Measurements from ENCODE around the gene NEURL2.

The NEURL2 gene

DNA sequence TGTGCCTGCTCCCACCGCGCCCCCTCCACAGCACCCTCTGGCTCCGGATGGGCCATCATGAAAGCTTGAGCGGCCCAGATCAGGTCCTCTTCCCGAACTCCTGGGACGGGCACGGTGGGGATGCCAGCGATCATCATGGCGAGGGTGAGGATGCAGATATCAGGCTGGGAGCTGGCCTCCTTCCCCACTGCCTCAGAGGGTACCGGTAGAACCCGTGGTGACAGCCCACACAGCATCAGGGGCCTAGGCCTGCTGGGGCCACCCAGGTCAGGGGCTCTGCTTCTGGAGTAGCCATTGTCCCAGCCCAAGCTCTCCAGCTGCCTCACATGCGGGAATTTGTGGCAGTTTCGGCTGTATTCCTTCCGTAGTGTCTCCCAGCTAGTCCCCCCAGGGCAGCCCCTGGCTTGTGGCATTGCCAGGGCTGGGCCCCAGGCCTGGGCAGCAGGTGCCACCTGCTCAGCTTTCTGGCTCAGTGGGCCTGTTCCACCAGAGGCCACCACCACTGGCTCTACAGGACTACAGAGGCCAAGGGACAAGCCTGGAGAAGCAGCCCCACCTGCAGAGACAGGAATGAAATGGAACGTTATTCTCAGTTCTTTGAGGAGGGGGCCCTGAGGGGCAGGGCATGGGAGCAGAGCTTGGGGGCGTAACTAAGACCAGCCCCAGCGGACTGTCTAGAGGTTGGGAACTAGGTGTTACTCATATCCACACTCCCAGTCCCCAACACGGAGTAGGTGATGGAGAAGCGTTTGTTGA is 4.2 kb downstream of the NEURL2 start:
- Histone ChIP-seq H3K36me3 (ENCODE audit: low read depth) (peaks cover 34% of the 10 kb centered on the region), H3K4me1 (ENCODE audit: insufficient read depth, poor library complexity, severe bottlenecking) (peaks cover 13% of the 10 kb centered on the region), H3K9me3 (ENCODE audit: severe bottlenecking) (no peaks in the 10 kb centered on the region), H3K27ac (ENCODE audit: poor library complexity, severe bottlenecking) (no peak overlapping the region), H3K4me3 (ENCODE audit: severe bottlenecking) (no peak overlapping the region), H3K27me3 (ENCODE audit: insufficient read depth, poor library complexity, severe bottlenecking) (no peaks in the 10 kb centered on the region)
- TF ChIP-seq, protein P1, sequence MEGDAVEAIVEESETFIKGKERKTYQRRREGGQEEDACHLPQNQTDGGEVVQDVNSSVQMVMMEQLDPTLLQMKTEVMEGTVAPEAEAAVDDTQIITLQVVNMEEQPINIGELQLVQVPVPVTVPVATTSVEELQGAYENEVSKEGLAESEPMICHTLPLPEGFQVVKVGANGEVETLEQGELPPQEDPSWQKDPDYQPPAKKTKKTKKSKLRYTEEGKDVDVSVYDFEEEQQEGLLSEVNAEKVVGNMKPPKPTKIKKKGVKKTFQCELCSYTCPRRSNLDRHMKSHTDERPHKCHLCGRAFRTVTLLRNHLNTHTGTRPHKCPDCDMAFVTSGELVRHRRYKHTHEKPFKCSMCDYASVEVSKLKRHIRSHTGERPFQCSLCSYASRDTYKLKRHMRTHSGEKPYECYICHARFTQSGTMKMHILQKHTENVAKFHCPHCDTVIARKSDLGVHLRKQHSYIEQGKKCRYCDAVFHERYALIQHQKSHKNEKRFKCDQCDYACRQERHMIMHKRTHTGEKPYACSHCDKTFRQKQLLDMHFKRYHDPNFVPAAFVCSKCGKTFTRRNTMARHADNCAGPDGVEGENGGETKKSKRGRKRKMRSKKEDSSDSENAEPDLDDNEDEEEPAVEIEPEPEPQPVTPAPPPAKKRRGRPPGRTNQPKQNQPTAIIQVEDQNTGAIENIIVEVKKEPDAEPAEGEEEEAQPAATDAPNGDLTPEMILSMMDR (IDR thresholded peaks at IDR 0.05; ENCODE audit: poor library complexity, severe bottlenecking): no peak
- no peak for ATAC-seq (ENCODE audit: low read depth)
- peak; percentile 84 for DNase-seq (ENCODE audit: low spot score)

DNA sequence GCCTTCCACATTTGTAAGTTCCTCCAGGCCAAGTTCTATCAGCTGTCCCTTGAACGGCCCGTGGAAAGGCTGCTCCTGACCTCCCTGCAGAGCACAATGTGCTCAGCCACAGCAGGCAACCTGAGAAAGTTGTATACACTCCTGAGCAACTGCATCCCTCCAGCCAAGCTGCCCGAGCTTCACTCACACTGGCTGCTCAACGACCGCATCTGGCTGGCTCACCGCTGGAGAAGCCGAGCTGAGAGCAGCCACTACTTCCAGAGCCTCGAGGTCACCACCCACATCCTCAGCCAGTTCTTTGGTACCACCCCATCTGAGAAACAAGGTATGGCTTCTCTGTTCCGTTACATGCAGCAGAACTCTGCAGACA is 7.9 kb downstream of the NEURL2 start:
- H3K4me1 ChIP-seq (ENCODE audit: insufficient read depth, poor library complexity, severe bottlenecking): peaks cover 16% of the 10 kb centered on the region
- ATAC-seq (ENCODE audit: low read depth): no peak
- peak overlapping the region; percentile 61 for H3K27ac ChIP-seq (ENCODE audit: poor library complexity, severe bottlenecking)
- H3K36me3 ChIP-seq (ENCODE audit: low read depth): peaks cover 34% of the 10 kb centered on the region
- peak; percentile 76 for DNase-seq (ENCODE audit: low spot score)
- H3K9me3 ChIP-seq (ENCODE audit: severe bottlenecking): no peaks in the 10 kb centered on the region
- TF ChIP-seq, protein P1 (IDR thresholded peaks at IDR 0.05; ENCODE audit: poor library complexity, severe bottlenecking): no peak
- no peaks in the 10 kb centered on the region for H3K27me3 ChIP-seq (ENCODE audit: insufficient read depth, poor library complexity, severe bottlenecking)
- H3K4me3 ChIP-seq (ENCODE audit: severe bottlenecking): no peak overlapping the region

GRCh38 chr20:45882469-45883099 is 8.4 kb downstream of the NEURL2 start:
- Histone ChIP-seq H3K4me3 (ENCODE audit: severe bottlenecking) (no peak overlapping the region), H3K36me3 (ENCODE audit: low read depth) (peaks cover 34% of the 10 kb centered on the region), H3K27me3 (ENCODE audit: insufficient read depth, poor library complexity, severe bottlenecking) (no peaks in the 10 kb centered on the region), H3K9me3 (ENCODE audit: severe bottlenecking) (no peaks in the 10 kb centered on the region), H3K27ac (ENCODE audit: poor library complexity, severe bottlenecking) (peak overlapping the region; percentile 61), H3K4me1 (ENCODE audit: insufficient read depth, poor library complexity, severe bottlenecking) (peaks cover 16% of the 10 kb centered on the region)
- DNase-seq (ENCODE audit: low spot score) (peak; percentile 69), ATAC-seq (ENCODE audit: low read depth) (no peak)
- TF ChIP-seq, protein P1 (IDR thresholded peaks at IDR 0.05; ENCODE audit: poor library complexity, severe bottlenecking): no peak

GRCh38 chr20:45880988-45881788 is 9.8 kb downstream of the NEURL2 start, which contains the start of gene ZSWIM1:
Gene ZSWIM1, plus strand, starts transcription at chr20:45881227. Its CDS starts 1,366 bp downstream, at chr20:45882593.
- Histone ChIP-seq H3K27ac (ENCODE audit: poor library complexity, severe bottlenecking) (peak within 1 kb of the TSS; percentile 13), H3K4me1 (ENCODE audit: insufficient read depth, poor library complexity, severe bottlenecking) (peaks cover 16% of the 10 kb centered on the region), H3K36me3 (ENCODE audit: low read depth) (peaks cover 34% of the 10 kb centered on the region), H3K9me3 (ENCODE audit: severe bottlenecking) (no peaks in the 10 kb centered on the region), H3K4me3 (ENCODE audit: severe bottlenecking) (peak within 1 kb of the TSS; percentile 48), H3K27me3 (ENCODE audit: insufficient read depth, poor library complexity, severe bottlenecking) (no peaks in the 10 kb centered on the region)
- peak; percentile 100 for DNase-seq (ENCODE audit: low spot score)
- peak; percentile 97 for ATAC-seq (ENCODE audit: low read depth)
- TF ChIP-seq, protein P1 (IDR thresholded peaks at IDR 0.05; ENCODE audit: poor library complexity, severe bottlenecking): no peak

Measured in RWPE2 (cell line).